ENCODE measurements around the gene PDAP1.

DNA sequence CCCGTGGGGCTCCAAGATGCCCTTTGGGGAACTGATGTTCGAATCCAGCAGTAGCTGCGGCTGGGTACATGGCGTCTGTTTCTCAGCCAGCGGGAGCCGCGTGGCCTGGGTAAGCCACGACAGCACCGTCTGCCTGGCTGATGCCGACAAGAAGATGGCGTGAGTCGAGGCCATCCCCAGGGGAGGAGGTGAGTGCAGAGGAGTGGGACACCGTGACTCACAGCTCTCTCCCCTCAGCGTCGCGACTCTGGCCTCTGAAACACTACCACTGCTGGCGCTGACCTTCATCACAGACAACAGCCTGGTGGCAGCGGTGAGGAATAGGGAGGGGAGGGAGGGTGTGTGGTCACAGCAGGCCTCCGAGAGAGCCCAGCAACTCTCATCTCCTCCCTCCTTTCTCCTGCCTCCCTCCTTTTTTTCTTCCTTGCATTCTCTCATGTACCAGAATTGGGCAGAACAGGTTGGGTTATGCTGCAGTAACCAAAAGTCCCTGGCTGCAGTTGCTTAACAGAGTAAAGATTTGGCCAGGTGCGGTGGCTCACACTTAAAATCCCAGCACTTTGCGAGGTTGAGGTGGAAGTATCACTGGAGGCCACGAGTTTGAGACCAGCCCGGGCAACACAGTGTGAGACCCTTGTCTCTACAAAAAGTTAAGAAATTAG lies 17.3 kb downstream of the PDAP1 start:
- TF ChIP-seq, protein P1, sequence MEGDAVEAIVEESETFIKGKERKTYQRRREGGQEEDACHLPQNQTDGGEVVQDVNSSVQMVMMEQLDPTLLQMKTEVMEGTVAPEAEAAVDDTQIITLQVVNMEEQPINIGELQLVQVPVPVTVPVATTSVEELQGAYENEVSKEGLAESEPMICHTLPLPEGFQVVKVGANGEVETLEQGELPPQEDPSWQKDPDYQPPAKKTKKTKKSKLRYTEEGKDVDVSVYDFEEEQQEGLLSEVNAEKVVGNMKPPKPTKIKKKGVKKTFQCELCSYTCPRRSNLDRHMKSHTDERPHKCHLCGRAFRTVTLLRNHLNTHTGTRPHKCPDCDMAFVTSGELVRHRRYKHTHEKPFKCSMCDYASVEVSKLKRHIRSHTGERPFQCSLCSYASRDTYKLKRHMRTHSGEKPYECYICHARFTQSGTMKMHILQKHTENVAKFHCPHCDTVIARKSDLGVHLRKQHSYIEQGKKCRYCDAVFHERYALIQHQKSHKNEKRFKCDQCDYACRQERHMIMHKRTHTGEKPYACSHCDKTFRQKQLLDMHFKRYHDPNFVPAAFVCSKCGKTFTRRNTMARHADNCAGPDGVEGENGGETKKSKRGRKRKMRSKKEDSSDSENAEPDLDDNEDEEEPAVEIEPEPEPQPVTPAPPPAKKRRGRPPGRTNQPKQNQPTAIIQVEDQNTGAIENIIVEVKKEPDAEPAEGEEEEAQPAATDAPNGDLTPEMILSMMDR (IDR thresholded peaks at IDR 0.05; ENCODE audit: low read depth, low read length), result no peak
- TF ChIP-seq MYC (IDR thresholded peaks at IDR 0.05; ENCODE audit: low read depth, low read length) (no peak), POLR2A (IDR thresholded peaks at IDR 0.05; ENCODE audit: extremely low read depth, insufficient read length) (no peak)
- TF ChIP-seq, protein P2, sequence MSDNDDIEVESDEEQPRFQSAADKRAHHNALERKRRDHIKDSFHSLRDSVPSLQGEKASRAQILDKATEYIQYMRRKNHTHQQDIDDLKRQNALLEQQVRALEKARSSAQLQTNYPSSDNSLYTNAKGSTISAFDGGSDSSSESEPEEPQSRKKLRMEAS (IDR thresholded peaks at IDR 0.05; ENCODE audit: low read depth, low read length), result no peak
